Right ventricle myocardium superior (tissue), 1 donor: ENCODE data around the gene EFCC1. TPM values are rescaled to one million over a fixed set of nuclear protein-coding genes. Genes with fewer than 3 reads are reported as not detected.

Experiments
- ATAC-seq: fragments of 200-7000 bp; cut with Tn5 transposase; one replicate; pipeline ENCODE4 v1.9.1; 2020; ENCODE audit warnings: mild to moderate bottlenecking; ENCODE audit not compliant: poor library complexity
- DNase-seq: peaks from one replicate; pipeline ENCODE4 v3.0.0-alpha.2; 2020
- intact Hi-C: fragments of 100-400 bp; cut with DNase I; formaldehyde crosslinking; loops from one replicate; pipeline ENCODE4 v1.11.2; 2022
- long read RNA-seq: library from polyadenylated mRNA; unstranded; transcript quantifications from one replicate; pipeline ENCODE4 v2.0.0, GENCODE V29; 2021
- total RNA-seq: library from RNA; stranded (reverse); fragmentation: NEBNext Ultra II Directional; extraction: Animal tissue kit (Norgen Biotek cat#: 25700); gene quantifications from one replicate; pipeline ENCODE4 v1.2.1, GENCODE V29; 2021
- donor health status: DM: no; HTN: yes; CAD: no; lungs with severe emphysema.

EFCC1 gene, protein sequence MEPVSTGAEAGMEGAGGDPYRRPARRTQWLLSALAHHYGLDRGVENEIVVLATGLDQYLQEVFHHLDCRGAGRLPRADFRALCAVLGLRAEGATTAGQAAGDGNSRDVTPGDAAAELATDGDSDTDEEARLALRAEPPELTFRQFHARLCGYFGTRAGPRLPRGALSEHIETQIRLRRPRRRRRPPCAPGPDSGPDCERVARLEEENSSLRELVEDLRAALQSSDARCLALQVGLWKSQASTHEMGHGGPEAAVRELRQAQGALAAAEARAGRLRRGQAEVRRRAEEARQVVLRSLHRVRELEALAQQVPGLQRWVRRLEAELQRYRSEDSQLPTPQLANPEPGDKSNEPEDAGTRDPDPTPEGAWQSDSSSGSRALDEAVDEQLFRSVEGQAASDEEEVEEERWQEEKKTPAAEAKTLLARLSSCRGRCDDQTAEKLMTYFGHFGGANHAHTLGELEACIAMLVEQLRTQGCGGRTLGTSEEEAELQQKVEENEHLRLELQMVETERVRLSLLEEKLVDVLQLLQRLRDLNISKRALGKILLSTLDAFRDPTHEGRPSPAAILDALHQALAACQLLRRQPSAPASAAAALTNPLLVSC
- 2.4 TPM for total RNA-seq
- long read RNA-seq, partial matches to known transcripts = 2 of 14 reads
- long read RNA-seq, other reads (novel, unspliced or antisense) = 7 of 14 reads

DNA sequence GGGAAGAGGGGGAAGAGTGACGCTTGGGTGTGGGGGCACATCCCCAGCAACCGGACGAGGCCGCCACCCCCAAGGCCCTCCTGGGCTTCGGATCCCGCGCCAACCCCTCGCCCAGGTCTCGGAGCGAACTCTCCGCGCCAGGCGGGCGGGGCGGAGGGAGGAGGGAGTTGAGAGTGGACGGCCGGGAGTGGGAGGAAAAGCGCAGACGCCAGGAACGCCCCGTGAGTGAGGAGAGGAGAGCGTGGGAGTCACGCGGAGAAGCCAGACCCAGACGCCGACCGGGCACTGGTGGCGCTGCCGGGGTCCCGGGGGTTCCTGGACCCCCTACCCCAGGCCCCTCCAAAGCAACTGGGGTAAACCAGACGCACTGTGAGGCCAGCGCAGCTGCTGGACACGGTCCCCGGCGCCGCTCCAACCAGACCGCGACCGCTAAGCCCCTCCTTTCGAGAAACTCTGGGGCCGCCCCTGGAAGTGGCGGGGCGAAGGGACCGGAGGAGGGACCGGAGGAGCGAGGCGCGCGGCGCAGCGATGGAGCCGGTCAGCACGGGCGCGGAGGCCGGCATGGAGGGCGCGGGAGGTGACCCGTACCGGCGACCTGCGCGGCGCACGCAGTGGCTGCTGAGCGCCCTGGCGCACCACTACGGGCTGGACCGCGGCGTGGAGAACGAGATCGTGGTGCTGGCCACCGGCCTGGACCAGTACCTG is at the start of gene EFCC1:
TSS of gene EFCC1 (plus strand) at position 204 of the 705 bp plus-strand sequence. CDS start at position 529, 325 bp downstream.
- peak; percentile 90 for DNase-seq
- ATAC-seq = peak; percentile 83
- intact Hi-C loops = no loop called here

DNA sequence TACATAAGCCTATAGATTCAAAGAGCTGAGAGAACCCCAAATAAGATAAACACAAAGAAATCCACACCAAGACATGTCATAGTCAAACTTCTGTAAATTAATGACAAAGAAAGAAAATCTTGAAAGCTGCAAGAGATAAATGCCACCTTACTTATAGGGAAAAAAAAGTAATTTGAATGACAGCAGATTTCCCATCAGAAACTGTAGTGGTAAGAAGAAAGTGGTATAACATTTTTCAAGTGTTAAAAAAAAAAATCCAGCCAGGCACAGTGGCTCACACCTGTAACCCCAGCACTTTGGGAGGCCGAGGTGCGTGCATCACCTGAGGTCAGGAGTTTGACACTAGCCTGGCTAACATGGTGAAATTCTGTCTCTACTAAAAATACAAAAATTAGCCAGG is 44.7 kb upstream of the EFCC1 start:
- no peak for DNase-seq

DNA sequence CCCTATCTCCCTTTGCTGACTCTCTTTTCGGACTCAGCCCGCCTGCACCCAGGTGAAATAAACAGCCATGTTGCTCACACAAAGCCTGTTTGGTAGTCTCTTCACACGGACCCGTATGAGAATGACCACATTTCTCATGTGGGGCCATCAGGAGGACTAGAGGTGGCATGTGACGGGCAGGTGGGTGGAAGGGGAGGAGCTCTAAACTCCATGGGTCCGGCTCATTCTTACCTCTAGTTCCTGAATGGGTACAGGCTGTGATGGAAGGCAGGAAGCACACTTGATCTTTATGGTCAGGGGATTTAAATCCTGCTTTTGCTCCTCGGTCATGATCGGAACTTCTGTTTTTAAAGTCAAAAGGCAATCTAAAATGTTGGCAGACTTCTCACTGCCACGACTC is 35.8 kb upstream of the EFCC1 start:
- DNase-seq (no peak), ATAC-seq (no peak)
- intact Hi-C loops = no loop called here

More for the DNA sequence above, 44.7 kb upstream of the EFCC1 start:
- no peak for ATAC-seq
- intact Hi-C loops = no loop called here

DNA sequence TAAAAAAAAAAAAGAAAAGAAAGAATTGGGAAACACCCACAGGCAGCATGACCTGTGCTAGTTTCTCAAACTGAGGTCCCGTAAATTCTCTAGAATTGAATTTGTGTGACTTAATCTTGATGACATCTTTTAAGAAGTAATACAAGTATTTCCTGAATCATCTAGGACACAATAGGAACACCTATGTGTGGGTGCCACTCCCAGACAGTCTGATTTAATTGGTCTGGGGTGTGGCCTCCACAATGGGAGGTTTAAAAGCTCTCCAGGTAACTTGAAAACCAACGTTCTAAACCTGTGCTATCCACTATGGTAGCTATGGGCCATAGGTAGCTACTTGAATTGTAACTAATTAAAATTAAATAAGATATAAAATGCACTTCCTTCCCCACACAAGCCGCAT is 35.3 kb upstream of the EFCC1 start:
- intact Hi-C loops = no loop called here
- no peak for DNase-seq
- no peak for ATAC-seq

DNA sequence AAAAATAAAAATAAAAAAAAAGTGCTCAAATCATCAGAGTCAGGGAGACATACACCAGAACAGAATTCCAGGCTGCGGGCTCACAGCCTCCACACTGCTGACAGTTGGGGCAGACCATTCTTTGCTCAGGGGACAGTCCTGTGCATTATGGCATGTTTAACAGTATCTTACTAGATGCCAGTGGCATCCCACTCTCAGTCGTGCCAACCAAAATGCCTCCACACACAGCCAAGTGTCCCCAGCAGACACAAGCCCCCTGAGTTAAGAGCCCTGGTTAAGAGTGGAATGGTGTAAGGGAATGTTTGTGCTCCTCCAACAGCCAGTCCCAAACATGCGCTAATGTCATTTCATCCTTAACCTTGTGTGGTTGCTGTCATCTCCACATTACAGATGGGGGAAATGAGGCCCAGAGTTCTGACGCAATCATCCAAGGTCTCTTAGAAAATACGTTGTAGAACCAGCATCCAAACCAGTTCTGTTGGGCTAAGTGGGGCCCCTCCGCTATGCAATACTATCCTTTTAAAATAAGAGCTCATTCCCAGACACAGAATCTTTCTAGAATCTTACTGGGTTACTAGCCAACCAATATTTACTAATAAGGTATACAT is 33.3 kb upstream of the EFCC1 start:
- ATAC-seq (no peak), DNase-seq (no peak)
- intact Hi-C loops = no loop called here

DNA sequence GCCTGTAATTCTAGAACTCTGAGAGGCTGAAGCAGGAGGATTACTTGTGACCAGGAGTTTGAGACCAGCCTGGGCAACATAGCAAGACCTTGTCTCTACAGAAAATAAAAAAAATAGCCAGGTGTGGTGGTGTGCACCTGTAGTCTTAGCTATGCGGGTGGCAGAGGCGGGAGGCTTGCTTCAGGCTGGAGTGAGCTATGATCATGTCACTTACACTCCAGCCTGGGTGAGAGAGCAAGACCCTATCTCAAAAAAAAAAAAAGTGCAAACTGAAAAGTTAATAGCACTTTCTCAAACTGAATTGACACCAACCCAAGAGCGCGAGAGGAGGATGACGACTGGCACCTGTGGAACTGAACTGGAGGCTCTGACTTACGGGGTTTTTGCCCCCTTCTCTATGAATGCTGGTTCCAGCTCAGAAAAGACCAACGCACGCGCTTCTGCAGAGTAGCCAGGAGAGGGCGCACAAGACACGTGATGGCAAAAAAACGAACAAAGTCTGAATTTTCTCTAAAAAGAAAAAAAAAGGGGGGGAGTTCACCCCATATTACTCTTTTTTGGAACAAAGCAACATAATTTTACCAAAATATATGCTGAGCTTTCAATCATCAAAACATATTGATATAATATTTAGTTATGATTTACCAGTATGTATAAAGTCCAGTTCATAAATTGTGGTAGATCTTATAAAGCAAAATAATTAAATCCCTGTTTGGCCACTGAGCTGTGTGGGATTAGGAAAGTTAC is 30.9 kb upstream of the EFCC1 start:
- ATAC-seq = peak; percentile 62
- intact Hi-C loops = loop anchor here (10.0 kb wide), 3 partner anchors 125 to 345 kb away; partner anchors contain the start of gene COPG1

DNA sequence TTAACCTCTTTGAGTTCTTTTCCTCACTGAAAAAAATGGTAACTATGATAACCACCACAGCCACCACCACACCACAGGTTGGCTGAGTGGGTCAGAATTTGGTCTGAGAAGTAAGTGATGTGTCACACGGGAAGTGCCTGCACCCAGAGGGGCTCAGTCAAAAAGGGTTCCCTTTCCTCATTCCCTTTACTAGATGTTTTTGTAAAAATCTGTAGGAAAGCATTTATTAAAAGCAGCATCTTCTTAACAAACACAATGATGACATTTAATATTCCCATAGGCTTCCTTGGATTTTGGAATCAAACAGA is 30.4 kb upstream of the EFCC1 start:
- ATAC-seq (peak; percentile 5), DNase-seq (no peak)
- intact Hi-C loops = loop anchor here (10.0 kb wide), 3 partner anchors 124 to 344 kb away; partner anchors contain the start of gene COPG1

More for the DNA sequence above, 30.9 kb upstream of the EFCC1 start:
- peak; percentile 52 for DNase-seq

DNA sequence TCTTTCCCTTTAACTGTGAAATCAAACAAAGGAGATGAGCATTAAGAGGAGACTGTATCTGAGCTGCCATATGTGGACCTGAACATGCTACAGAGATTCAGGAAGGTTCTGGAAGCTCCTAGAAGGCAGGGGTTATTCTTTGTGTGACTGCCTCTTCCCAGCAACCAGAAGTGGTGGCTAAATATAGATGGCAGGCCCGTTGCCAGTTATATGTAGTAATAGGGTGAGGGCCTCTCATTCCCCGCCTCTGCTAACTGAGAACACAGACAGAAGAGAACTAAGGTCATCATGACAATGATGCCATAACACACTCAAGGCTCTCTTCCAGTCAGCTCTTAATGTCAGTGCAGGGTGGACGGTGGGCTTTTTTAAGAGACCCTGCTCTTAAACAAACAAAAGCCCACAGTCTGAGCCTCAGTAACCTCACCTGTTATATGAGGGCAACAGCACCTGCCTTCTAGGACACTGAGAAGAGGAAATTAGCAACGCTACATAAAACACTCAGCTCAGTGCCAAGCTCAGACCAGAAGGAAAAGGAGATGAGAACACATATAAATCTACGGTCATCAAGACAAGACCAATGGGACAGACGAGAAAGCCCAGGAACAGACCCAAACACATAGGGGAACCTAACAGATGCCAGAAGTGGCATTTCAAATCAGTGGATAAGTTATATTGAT is 29.5 kb upstream of the EFCC1 start:
- intact Hi-C loops = loop anchor here (10.0 kb wide), 3 partner anchors 123 to 343 kb away; partner anchors contain the start of gene COPG1
- DNase-seq (peak; percentile 59), ATAC-seq (peak; percentile 94)

DNA sequence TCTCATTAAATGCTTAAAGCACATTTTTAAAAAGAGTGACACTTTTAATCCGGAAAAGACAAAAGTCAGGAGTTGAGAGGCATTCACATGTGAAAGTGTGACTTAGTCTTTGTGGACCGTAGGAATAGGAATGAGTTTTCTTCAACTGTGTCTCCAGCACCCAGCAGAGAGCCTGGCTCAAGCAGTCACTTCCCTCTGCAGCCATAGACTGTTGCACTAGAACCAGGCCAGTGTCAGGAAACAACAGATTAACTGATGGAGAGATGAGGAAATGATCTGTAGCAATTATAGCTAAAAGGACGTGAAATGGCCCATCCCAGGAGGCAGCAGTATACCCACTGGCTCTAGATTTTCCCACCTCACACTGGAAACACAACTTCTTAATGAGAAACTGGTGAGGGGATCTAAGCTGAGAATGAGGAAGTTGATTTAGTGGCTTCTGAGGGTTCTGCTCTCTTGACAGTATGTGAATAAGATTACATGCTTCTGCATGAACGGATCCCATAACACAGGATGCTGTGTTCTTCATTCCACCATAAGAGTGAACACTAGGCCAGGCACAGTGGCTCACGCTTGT is 27.0 kb upstream of the EFCC1 start:
- intact Hi-C loops = loop anchor here (10.0 kb wide), 3 partner anchors 121 to 341 kb away; partner anchors contain the start of gene COPG1
- ATAC-seq = no peak
- no peak for DNase-seq

DNA sequence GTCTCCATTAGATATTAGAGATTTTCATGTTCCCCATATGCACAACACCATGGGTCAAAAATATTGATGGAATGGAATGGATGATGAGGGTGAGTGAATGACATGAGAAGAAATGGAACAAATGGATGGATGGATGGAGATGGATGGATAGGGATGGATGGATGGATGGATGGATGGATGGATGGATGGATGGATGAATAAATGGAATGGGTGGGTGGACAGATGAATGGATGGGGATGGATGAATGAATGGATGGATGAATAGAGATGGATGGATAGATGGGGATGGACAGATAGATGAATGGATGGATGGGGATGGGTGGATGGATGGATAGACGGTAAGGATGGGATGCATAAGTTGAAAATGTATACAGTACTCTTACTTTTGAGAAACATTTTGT is 25.8 kb upstream of the EFCC1 start:
- ATAC-seq (no peak), DNase-seq (no peak)
- intact Hi-C loops = loop anchor here (10.0 kb wide), 3 partner anchors 120 to 340 kb away; partner anchors contain the start of gene COPG1

DNA sequence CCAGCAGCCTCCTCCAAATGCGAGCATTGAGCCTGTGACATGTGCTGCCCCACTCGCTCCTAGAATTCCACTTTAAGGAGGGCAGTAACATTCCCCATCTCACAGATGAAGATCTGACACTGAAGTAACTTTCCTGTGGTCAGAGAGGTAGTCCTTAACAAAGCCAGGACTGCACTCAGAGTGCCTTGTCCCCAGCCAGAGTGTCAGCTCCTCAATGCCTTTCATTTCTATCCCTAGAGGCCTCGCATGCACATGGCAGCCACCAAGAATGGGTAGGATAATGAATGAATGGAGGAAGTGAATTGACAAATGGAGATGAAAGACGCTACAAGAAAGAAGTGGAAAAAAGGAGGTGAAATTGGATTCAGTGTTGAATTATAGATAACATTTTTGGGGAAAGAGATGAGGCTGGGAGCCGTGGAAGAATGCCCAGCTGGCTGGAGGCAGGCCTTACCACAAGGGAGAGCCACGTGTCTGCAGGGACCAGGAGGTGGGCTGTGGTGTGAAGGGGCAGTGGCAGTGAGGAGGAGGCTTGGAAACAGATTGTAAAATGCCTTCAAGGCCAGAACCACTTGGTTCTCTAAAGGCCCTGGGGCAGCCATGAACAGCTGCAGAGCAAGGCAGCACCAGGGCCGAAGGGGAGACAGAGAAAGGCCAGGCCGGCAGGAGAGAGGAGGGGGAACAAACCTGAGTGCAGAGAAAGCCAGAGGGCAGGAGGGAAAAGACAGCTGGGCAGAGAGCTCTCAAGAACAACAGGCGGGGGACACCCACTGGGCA is 17.6 kb upstream of the EFCC1 start:
- ATAC-seq (no peak), DNase-seq (no peak)
- intact Hi-C loops = no loop called here

DNA sequence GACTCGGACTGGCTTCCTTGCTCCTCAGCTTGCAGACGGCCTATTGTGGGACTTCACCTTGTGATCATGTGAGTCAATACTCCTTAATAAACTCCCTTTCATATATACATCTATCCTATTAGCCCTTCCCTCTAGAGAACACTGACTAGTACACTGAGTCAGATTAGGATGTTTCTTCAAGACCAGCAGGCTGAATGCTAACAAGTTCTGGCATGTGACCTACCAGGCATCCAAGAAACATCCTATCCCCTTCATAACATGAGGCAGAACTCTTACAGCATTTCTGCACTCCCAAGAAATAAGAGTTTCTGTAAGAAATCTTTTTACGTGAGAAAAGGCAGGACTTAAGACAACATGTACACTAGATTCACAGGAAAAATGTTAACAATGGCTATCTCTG is 16.5 kb upstream of the EFCC1 start:
- intact Hi-C loops = no loop called here

DNA sequence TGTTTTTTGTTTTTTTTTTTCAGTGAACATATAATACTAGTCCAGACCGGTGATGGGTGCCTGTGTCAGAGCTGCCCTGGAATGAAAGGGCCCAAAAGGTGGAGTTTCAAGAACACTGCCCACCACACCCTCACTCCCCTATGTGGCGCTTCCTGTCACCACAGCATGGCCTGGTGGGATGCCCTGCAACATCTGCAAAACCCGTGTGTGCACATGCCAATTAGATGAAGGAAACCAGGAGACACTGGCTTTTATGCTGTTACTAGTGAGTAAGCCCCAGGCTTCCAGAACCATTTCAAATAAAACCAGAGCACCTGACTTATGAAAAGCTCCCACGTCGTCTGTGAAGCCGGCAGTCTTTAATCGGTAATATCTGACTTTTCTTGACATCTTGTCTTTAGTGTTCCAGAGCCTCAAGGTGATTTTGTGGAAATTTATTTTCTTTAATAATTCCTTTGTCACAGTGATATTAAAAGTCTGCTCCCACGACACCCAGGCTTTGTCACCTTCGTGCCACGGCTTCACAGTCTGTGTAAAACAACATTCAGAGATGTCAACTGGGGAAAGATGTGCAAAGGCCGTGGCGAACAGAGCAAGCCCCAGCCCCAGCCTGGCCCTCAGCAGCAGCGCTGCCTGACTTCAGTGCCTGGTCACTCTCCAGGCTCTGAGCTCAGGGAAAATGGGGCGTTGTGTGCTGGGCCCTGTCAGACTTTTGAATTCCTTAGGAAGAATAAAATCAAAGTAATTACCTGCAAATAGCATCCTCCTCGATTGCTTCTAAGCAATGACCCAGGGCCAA is 13.6 kb upstream of the EFCC1 start:
- no peak for ATAC-seq
- intact Hi-C loops = no loop called here
- DNase-seq = no peak

More for the DNA sequence above, 16.5 kb upstream of the EFCC1 start:
- DNase-seq (no peak), ATAC-seq (no peak)

DNA sequence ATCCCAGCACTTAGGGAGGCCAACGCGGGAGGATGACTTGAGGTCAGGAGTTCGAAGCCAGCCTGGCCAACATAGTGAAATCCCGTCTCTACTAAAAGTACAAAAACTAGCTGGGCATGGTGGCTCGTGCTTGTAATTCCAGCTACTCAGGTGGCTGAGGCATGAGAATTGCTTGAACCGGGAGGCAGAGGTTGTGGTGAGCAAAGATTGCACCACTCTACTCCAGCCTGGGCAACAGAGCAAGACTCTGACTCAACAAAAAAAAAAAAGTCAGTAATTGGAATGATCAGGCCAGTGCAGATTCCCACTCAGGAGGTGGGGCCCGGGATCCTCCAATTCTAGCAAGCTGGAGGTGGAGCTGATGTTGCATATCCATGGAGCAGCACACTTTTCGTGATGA is 12.8 kb upstream of the EFCC1 start:
- DNase-seq (no peak), ATAC-seq (no peak)
- intact Hi-C loops = no loop called here

DNA sequence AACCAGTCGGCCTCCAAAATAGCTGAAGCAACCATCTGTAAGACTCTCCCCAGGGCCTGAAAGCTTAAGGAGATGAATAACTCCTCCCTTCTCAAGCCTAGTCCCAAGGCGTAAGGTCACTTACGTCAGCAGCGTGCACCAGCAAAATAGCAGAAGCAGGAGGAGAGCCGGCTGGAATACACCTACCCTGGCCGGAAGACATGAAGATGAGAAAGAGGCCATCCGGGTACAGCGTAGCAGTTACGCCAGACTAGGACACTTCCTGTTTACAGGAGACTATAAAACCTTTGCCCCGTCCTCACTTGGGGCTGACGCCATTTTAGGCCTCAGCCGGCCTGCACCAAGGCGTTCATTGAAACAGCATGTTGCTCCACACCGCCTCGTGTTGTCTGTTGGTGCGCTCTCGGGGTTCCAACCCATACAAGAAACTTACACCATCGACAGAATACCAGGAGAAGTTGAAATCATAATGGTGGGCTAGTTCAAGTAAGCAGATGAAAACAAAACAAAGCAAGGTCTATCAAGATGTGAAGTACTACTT is 9.7 kb upstream of the EFCC1 start:
- DNase-seq (no peak), ATAC-seq (no peak)
- intact Hi-C loops = no loop called here
